ENCODE measurements around the gene INTS7. TPM values are rescaled to one million over a fixed set of nuclear protein-coding genes. Genes with fewer than 3 reads are reported as not detected.
"Not testable (repeated sequence)": the region's sequence is repeated elsewhere in the genome, so short reads cannot be mapped to it uniquely, and the experiment has no call there.

INTS7 gene
- total RNA-seq, 6 donors from 2014 or later, result 8.3 to 16.7 (median 14.6) TPM

GRCh38 chr1:211918843-211919414 lies 116.4 kb downstream of the INTS7 start:
- no peak for DNase-seq
- H3K9me3 ChIP-seq, result no peaks in the 10 kb centered on the region
- TF ChIP-seq POLR2AphosphoS5 (IDR thresholded peaks at IDR 0.05), result no peak
- no peak for TF ChIP-seq EP300 (IDR thresholded peaks at IDR 0.05)
- TF ChIP-seq POLR2A (IDR thresholded peaks at IDR 0.05), result no peak
- no peak for TF ChIP-seq CTCF (IDR thresholded peaks at IDR 0.05)
- no peak overlapping the region for H3K27ac ChIP-seq
- H3K36me3 ChIP-seq, result no peaks in the 10 kb centered on the region
- WGBS, 2 donors, result 78 to 94% methylated on average over 5 of the region's 5 CpGs
- no peak for ATAC-seq (ENCODE audit: low FRiP score in 2 of 2)
- H3K4me3 ChIP-seq, result no peak overlapping the region
- peaks cover 0 to 8% (median 3%) of the 10 kb centered on the region in 4 donors for H3K4me1 ChIP-seq
- H3K27me3 ChIP-seq, result no peaks in the 10 kb centered on the region

- WGBS, 2 donors, result 83 to 90% methylated on average over 3 of the region's 3 CpGs
- H3K4me1 ChIP-seq; ATAC-seq (ENCODE audit: low FRiP score in 2 of 2): not testable (repeated sequence)
Measured at GRCh38 chr1:211916458-211916857, 118.9 kb downstream of the INTS7 start.

GRCh38 chr1:211915924-211916323 lies 119.4 kb downstream of the INTS7 start:
- no peaks in the 10 kb centered on the region for H3K27me3 ChIP-seq
- H3K4me3 ChIP-seq, result no peak overlapping the region
- H3K36me3 ChIP-seq, result no peaks in the 10 kb centered on the region
- H3K27ac ChIP-seq, result no peak overlapping the region
- WGBS, 2 donors, result 62 to 67% methylated on average over 2 of the region's 2 CpGs
- no peak for DNase-seq
- no peaks in the 10 kb centered on the region for H3K9me3 ChIP-seq
- TF ChIP-seq POLR2A (IDR thresholded peaks at IDR 0.05), result no peak
- no peak for TF ChIP-seq EP300 (IDR thresholded peaks at IDR 0.05)
- TF ChIP-seq CTCF (IDR thresholded peaks at IDR 0.05), result no peak
- TF ChIP-seq POLR2AphosphoS5 (IDR thresholded peaks at IDR 0.05), result no peak
- peaks cover 0 to 8% (median 3%) of the 10 kb centered on the region in 4 donors for H3K4me1 ChIP-seq
- no peak for ATAC-seq (ENCODE audit: low FRiP score in 2 of 2)

More at GRCh38 chr1:211916458-211916857, 118.9 kb downstream of the INTS7 start:
- H3K27ac ChIP-seq, H3K27me3 ChIP-seq, DNase-seq, H3K4me3 ChIP-seq, H3K9me3 ChIP-seq, H3K36me3 ChIP-seq: not testable (repeated sequence)

- WGBS, 2 donors, result 91 to 94% methylated on average over 13 of the region's 13 CpGs
Measured at GRCh38 chr1:211912844-211913432, 122.4 kb downstream of the INTS7 start.

GRCh38 chr1:211912038-211912437 lies 123.3 kb downstream of the INTS7 start:
- 63 to 70% methylated on average over 1 of the region's 1 CpG for WGBS, 2 donors
- H3K4me3 ChIP-seq, result no peak overlapping the region
- no peaks in the 10 kb centered on the region for H3K27me3 ChIP-seq
- no peaks in the 10 kb centered on the region for H3K4me1 ChIP-seq
- TF ChIP-seq POLR2A (IDR thresholded peaks at IDR 0.05), result no peak
- no peak for TF ChIP-seq POLR2AphosphoS5 (IDR thresholded peaks at IDR 0.05)
- no peak for TF ChIP-seq CTCF (IDR thresholded peaks at IDR 0.05)
- no peak for TF ChIP-seq EP300 (IDR thresholded peaks at IDR 0.05)
- H3K9me3 ChIP-seq, result no peaks in the 10 kb centered on the region
- ATAC-seq (ENCODE audit: low FRiP score in 2 of 2), result no peak
- no peak for DNase-seq
- H3K27ac ChIP-seq, result no peak overlapping the region
- H3K36me3 ChIP-seq, result no peaks in the 10 kb centered on the region

More at GRCh38 chr1:211912844-211913432, 122.4 kb downstream of the INTS7 start:
- Histone ChIP-seq H3K27me3 (no peaks in the 10 kb centered on the region), H3K36me3 (no peaks in the 10 kb centered on the region), H3K27ac (no peak overlapping the region), H3K4me3 (no peak overlapping the region), H3K9me3 (no peaks in the 10 kb centered on the region), H3K4me1 (no peaks in the 10 kb centered on the region)
- ATAC-seq (ENCODE audit: low FRiP score in 2 of 2) (no peak), DNase-seq (no peak)
- no peak for TF ChIP-seq POLR2AphosphoS5 (IDR thresholded peaks at IDR 0.05)
- TF ChIP-seq CTCF (IDR thresholded peaks at IDR 0.05), result no peak
- no peak for TF ChIP-seq EP300 (IDR thresholded peaks at IDR 0.05)
- no peak for TF ChIP-seq POLR2A (IDR thresholded peaks at IDR 0.05)

Data from upper lobe of left lung (tissue), 6 donors.